ENCODE results near the gene RARB.

The RARB gene

GRCh38 chr3:25423780-25424588 lies 4.1 kb upstream of the RARB start:
- DNase-seq = no peak

GRCh38 chr3:25424614-25425013 lies 3.4 kb upstream of the RARB start:
- no peak for DNase-seq

DNA sequence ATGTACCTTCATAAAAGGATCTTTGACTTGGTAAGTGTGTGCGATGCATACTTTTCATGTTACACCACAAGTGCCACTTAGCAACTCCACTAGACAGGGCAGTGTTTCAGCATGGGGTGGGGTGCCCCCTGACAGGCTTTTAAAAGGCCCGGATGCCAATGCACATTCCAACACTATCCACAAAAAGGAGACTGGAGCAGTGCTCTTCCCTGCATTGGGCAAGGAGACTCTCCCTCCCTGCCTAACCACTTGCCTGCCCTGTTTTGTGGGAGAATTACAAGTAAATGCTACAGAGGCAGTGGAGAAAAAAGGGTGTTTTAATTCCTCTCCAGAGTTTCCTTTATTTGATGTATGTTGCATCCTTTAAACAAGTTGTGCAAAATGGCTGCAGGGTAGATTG lies 1.7 kb upstream of the RARB start:
- no peak for DNase-seq

- no peak for DNase-seq
Measured at GRCh38 chr3:25427155-25427554, 908 bp upstream of the RARB start.

DNA sequence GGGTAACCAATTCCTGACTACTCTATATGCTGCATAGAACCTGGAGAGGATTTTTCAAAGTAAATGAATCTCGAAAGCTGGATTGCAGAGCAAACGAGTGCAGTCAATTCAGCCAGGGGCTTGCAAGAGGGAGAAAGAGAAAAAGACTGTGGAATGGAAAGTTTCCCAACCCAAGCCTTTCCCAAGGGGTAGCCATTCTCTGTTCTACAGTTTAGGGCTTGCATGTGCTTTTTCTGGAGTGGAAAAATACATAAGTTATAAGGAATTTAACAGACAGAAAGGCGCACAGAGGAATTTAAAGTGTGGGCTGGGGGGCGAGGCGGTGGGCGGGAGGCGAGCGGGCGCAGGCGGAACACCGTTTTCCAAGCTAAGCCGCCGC lies 511 bp upstream of the RARB start:
- no peak for DNase-seq

DNA sequence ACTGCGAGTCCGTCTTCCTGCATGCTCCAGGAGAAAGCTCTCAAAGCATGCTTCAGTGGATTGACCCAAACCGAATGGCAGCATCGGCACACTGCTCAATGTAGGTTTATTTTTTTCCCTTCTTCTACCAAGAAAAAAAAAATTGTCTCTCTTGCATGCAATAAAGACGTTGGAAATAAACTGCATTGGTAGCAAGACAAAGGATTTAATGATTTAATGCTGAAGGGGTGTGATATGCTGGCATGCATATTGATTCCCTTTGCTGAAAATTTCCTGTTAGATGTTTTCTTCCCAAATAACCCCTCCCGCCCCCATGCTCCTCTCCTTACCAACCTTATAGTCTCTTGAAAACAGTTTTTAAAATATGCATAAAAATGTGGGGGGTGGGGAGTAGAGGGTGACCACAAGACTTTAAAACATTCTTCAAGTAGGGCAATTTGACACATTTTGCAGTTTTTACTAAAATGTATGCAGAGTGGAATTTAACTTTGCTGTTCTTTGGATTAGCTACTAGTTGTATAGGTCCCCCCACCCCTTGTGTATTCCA lies 799 bp downstream of the RARB start:
- no peak for DNase-seq

GRCh38 chr3:25429361-25430286 lies 1.6 kb downstream of the RARB start:
- no peak for DNase-seq

DNA sequence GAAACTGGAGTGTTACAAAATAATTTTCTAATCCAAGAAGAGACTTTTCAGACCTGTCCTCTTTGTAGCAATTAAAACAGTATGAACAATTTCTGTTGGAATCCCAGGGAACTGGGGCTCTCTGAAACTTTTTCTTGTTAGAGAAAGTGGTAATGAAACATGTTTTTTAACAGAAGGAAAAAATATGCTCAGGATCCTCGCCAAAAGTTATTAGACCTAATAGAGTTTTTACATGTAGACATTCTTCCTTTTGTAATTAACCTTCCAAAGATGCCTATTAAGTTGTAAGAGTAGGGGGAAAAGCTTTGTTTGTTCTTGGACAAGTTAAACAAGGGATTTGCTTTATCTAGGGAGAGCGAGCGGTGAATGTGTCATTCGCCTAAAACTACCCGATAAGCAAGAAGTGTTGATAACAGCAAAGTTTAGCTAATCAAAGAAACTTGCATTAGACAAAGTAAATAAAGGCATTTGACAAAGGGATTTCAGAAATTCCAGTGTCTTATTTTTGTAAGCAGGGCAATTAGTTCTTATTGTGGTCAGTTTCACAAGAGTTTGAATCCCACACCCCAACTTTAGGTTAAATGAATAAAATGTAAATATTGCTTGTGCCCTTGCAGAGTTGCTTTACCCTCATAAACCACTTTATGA lies 2.3 kb downstream of the RARB start:
- DNase-seq = no peak

DNA sequence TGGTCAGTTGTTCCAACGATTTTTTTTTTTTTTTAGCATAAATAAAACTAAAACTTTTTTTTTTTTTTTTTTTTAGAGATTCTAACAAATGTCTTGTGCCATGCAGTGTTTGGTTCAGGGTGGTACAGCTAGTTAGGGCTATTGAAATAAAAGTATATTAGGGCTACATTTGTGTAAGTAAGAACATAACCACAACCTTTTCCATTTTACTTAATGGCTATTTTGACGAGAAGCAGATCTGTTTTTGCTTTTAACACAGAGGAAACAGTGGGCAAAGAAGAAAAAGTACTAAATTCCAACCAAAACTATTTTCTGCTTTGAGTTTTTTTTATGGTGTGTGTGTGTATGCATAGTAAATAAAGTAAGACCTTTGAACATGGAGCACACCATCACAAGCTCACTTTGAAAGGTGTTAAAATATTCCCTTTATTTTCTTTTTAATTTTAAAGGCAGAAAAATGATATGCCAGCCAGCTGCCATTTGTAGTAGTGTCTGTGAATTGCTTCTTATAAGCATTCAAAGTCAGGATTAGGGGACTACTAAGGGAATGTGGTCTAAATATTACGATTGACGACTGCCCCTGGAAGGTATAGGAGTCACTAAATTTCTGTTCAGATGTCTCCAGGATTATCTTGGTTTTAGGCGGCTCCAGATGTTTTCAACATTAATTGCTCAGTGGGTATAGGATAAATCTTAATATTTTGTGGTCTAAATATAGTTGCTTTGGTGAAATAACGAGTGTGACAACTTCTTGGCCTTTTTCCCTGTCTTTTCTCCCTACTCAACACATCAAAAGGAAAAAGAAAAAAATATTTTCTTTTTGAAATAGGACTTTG lies 3.1 kb downstream of the RARB start:
- DNase-seq = no peak

GRCh38 chr3:25432176-25432720 lies 4.2 kb downstream of the RARB start:
- no peak for DNase-seq

GRCh38 chr3:25433106-25433505 lies 5.0 kb downstream of the RARB start:
- DNase-seq = no peak

GRCh38 chr3:25433868-25434267 lies 5.8 kb downstream of the RARB start:
- no peak for DNase-seq

- no peak for DNase-seq
Measured at GRCh38 chr3:25437953-25438352, 9.9 kb downstream of the RARB start.

- DNase-seq = no peak
Measured at GRCh38 chr3:25438791-25439555, 10.9 kb downstream of the RARB start.

- DNase-seq = no peak
Measured at GRCh38 chr3:25441234-25441856, 13.3 kb downstream of the RARB start.

- DNase-seq = no peak
Measured at GRCh38 chr3:25442486-25442885, 14.4 kb downstream of the RARB start.

GRCh38 chr3:25444273-25444672 lies 16.2 kb downstream of the RARB start:
- DNase-seq = no peak

GRCh38 chr3:25445731-25446130 lies 17.7 kb downstream of the RARB start:
- no peak for DNase-seq

- DNase-seq = no peak
Measured at GRCh38 chr3:25447285-25447684, 19.2 kb downstream of the RARB start.

GRCh38 chr3:25447925-25448324 lies 19.9 kb downstream of the RARB start:
- DNase-seq = no peak
